Esophagus (tissue), 2 donors: ENCODE measurements around the gene ABCA7. TPM values are rescaled to one million over a fixed set of nuclear protein-coding genes. Genes with fewer than 3 reads are reported as not detected.
"Not testable (repeated sequence)": the region's sequence is repeated elsewhere in the genome, so short reads cannot be mapped to it uniquely, and the experiment has no call there.

ENCODE experiments used
- H3K27ac ChIP-seq, 2 donors: one replicate each; pipeline ENCODE4 v1.5.1; 2013; ENCODE audit warnings: low read depth in 2 of 2, mild to moderate bottlenecking in 2 of 2, inconsistent platforms in 1 of 2, low read length in 1 of 2, moderate library complexity in 1 of 2
- H3K27me3 ChIP-seq, 2 donors: one replicate each; pipeline ENCODE4 v1.6.1; 2013; ENCODE audit warnings: low read length in 2 of 2, control low read depth in 1 of 2, mild to moderate bottlenecking in 1 of 2; ENCODE audit not compliant: insufficient read depth in 2 of 2, control insufficient read depth in 1 of 2
- H3K36me3 ChIP-seq, 2 donors: one replicate each; pipeline ENCODE4 v1.6.1; 2013; ENCODE audit warnings: low read length in 1 of 2; ENCODE audit not compliant: control insufficient read depth in 2 of 2, insufficient read depth in 2 of 2
- H3K4me1 ChIP-seq, 2 donors: one replicate each; pipeline ENCODE4 v1.6.1; 2013; ENCODE audit warnings: low read length in 1 of 2; ENCODE audit not compliant: control insufficient read depth in 2 of 2, insufficient read depth in 2 of 2
- H3K4me3 ChIP-seq, 2 donors: one replicate each; pipeline ENCODE4 v1.5.1; 2013; ENCODE audit warnings: low read length in 2 of 2, mild to moderate bottlenecking in 2 of 2, low read depth in 1 of 2, moderate library complexity in 1 of 2
- H3K9me3 ChIP-seq, 2 donors: one replicate each; pipeline ENCODE4 v1.6.1; 2013; ENCODE audit warnings: mild to moderate bottlenecking in 2 of 2, low read depth in 1 of 2, low read length in 1 of 2, moderate library complexity in 1 of 2; ENCODE audit not compliant: control insufficient read depth in 2 of 2, insufficient read depth in 1 of 2
- WGBS, 2 donors: extraction: QIAGEN DNeasy Blood & Tissue Kit; methylation state at CpG; one replicate each; pipeline ENCODE4 v1.1.7; 2013; 5-methylcytosine and 5-hydroxymethylcytosine counted together
- polyA plus RNA-seq, 2 donors: library from polyadenylated mRNA; stranded (reverse); fragments of 200-250 nt; gene quantifications; one replicate each; pipeline ENCODE4 v1.2.3, GENCODE V29; 2013
- donor health status: healthy with polysubstance abuse.
- donor health status: Bipolar disorder and iron deficiency.

The ABCA7 gene
- polyA plus RNA-seq, 2 donors, result 11.4 to 26.4 TPM

DNA sequence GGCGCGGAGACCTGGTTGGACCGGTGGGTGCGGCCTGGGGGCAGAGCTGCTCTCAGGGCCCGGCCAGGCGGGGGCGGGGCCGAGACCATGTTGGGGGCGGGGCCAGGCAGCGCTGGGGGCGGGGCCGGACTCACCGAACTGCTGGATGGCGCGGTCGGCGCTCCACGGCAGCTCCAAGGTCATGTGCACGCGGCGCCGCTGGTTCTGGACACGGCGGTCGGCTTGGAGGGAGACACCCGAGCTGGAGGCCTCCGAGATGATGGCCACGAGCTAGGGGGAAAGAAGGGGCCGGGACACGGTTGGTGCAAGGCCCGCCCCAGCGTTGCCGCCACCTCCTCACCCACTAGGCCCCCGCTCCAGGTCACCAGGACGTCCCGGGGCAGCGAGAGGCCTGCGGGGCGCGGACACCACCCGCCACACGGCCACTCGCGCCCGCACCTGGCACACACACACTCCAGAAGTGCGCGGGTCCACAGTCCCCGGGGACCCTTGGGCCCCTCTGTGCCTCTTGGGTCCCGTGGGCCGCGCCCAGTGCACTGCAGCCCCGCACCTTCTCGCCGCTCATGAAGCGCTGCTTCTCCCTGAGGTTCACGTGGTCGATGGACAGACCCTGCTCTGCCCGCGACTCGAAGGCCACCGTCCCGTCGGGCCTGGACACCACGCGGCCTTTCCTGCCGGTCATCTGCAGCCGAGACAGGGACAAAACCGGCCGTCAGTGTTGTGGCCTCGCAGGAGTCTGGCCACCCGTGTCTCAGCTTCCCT is 72.5 kb downstream of the ABCA7 start:
- no peaks in the 10 kb centered on the region for H3K27me3 ChIP-seq
- H3K4me1 ChIP-seq, result peaks cover 6 to 37% of the 10 kb centered on the region in 2 donors
- peaks cover 13 to 70% of the 10 kb centered on the region in 2 donors for H3K36me3 ChIP-seq
- H3K27ac ChIP-seq, result peak overlapping the region; percentile 67 to 81
- H3K9me3 ChIP-seq, result no peaks in the 10 kb centered on the region
- no peak overlapping the region for H3K4me3 ChIP-seq
- WGBS, 2 donors, result 57 to 64% methylated on average over 58 to 71 of the region's 71 CpGs

DNA sequence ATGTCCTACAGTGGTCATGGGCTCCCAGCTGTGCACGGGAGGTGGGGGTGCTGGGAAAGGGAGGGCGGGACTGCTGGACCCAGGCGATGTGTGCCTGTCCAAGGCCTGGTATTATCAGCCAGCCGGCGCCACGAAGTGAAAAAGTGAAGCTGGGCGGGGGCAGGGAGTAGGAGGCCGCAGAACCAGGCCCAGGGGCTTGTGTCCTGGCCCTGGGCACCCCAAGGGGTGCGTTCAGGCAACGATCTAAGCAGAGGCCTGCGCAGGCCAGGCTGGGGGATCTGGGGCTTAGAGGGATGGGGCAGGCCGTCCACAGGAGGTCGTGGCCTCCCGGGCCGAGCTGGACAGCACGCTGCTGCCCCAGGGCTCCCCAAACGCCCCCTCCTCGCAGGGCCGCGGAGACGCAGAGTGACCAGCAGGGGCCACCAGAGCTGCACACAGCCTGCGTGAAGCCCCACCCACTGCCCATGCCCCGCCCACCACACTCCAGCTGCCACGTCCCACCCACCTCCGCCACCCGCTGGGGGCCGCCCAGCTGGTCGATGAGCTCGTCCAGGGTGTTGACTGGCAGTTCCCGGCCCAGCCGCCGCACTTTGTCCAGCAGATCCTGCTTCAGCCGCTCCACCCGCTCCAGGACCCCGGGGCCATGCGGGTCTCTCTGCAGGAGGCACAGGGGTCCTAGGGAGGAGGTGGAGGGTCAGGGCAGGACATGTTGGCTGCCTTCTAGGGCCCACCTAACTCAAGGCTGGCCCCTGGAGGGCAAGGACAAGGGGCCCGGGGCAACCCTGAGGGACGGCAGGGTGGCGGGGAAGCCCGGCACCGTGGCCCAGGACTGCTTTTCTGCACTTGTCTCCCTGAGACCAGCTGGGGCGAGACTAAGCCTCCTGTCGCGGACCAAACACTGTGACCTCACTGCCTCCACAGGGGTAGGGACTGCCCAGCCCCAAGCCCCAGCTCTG is 73.4 kb downstream of the ABCA7 start:
- H3K27me3 ChIP-seq, result no peaks in the 10 kb centered on the region
- H3K36me3 ChIP-seq, result peaks cover 14 to 72% of the 10 kb centered on the region in 2 donors
- peak overlapping the region; percentile 66 to 83 for H3K27ac ChIP-seq
- H3K9me3 ChIP-seq, result no peaks in the 10 kb centered on the region
- WGBS, 2 donors, result 30 to 37% methylated on average over 31 to 44 of the region's 44 CpGs
- no peak overlapping the region for H3K4me3 ChIP-seq
- peaks cover 6 to 43% of the 10 kb centered on the region in 2 donors for H3K4me1 ChIP-seq

DNA sequence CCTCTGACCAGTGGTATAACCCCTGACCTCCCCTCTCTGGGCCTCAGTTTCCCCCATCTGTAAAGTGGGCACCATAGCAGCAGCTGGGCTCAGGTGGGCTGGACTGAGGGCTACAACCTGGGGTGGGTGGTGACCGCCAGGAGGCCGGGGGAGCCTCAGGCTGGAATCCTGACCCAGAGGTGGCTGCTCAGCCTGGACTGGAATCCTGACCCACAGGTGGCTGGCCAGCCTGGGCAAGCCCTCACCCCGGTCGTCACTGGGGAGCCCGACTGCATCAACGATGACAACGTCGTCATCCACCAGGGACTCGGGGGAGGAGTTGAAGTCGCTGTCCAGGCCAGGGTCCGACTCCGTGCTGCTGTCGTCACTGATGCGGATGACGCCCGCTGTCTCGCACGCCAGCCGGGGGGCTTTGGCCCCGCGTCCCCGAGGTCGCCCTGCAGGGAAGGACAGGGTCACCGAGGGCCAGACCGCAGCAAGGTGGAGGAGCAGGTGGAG is 74.1 kb downstream of the ABCA7 start:
- Histone ChIP-seq H3K9me3 (no peaks in the 10 kb centered on the region), H3K4me1 (peaks cover 6 to 45% of the 10 kb centered on the region in 2 donors), H3K36me3 (peaks cover 14 to 69% of the 10 kb centered on the region in 2 donors), H3K27me3 (no peaks in the 10 kb centered on the region), H3K27ac (peak overlapping the region; percentile 62 to 83), H3K4me3 (no peak overlapping the region)
- WGBS, 2 donors, result 84 to 87% methylated on average over 25 of the region's 25 CpGs

DNA sequence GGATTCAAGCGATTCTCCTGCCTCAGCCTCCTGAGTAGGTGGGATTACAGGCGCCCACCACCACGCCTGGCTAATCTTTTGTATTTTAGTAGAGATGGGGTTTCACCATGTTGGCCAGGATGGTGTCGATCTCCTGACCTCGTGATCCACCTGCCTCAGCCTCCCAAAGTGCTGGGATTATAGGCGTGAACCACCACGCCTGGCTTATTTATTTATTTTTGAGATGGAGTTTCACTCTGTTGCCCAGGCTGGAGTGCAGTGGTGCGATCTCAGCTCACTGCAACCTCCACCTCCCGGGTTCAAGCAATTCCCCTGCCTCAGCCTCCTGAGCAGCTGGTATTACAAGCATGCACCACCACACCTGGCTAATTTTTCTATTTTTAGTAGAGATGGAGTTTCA is 74.8 kb downstream of the ABCA7 start:
- peaks cover 6 to 47% of the 10 kb centered on the region in 2 donors for H3K4me1 ChIP-seq
- not testable (repeated sequence) for H3K9me3 ChIP-seq, H3K27me3 ChIP-seq, H3K27ac ChIP-seq, H3K4me3 ChIP-seq
- peaks cover 17 to 69% of the 10 kb centered on the region in 2 donors for H3K36me3 ChIP-seq
- 87 to 89% methylated on average over 9 of the region's 9 CpGs for WGBS, 2 donors

Other genes with a start within 250 kb of the ABCA7 start
- 10 to 100 TPM; 90.6 to 98.3 TPM for gene PTBP1, start 242.7 kb upstream of the ABCA7 start, polyA plus RNA-seq
- not detected for gene PLPPR3, start 218.2 kb upstream of the ABCA7 start, polyA plus RNA-seq
- not detected for gene AZU1, start 212.3 kb upstream of the ABCA7 start, polyA plus RNA-seq
- not detected for gene PRTN3, start 199.1 kb upstream of the ABCA7 start, polyA plus RNA-seq
- under 1 TPM; 0.24 to 0.68 TPM for gene ELANE, start 187.8 kb upstream of the ABCA7 start, polyA plus RNA-seq
- gene CFD, start 180.4 kb upstream of the ABCA7 start, polyA plus RNA-seq, result 10 to 100 TPM; 32.6 to 95.2 TPM
- 10 to 100 TPM; 33.0 to 46.2 TPM for gene MED16, start 146.9 kb upstream of the ABCA7 start, polyA plus RNA-seq
- gene RNU6-9, start 146.6 kb upstream of the ABCA7 start, polyA plus RNA-seq, result not detected
- 10 to 100 TPM; 66.1 to 84.8 TPM for gene R3HDM4, start 126.9 kb upstream of the ABCA7 start, polyA plus RNA-seq
- under 1 TPM in 1 of 2 donors, not detected in 1; 0.01 TPM for gene KISS1R, start 122.8 kb upstream of the ABCA7 start, polyA plus RNA-seq
- gene ARID3A, start 114.1 kb upstream of the ABCA7 start, polyA plus RNA-seq, result 1 to 10 TPM; 1.3 to 5.2 TPM
- 10 to 100 TPM; 36.2 to 44.8 TPM for gene WDR18, start 55.8 kb upstream of the ABCA7 start, polyA plus RNA-seq
- under 1 TPM; 0.01 to 0.04 TPM for gene GRIN3B, start 39.7 kb upstream of the ABCA7 start, polyA plus RNA-seq
- gene TMEM259, start 19.0 kb upstream of the ABCA7 start, polyA plus RNA-seq, result 100 to 1,000 TPM; 142 to 238 TPM
- gene RNU6-2, start 18.6 kb upstream of the ABCA7 start, polyA plus RNA-seq, result not detected
- gene CNN2, start 13.5 kb upstream of the ABCA7 start, polyA plus RNA-seq, result 100 to 1,000 TPM in 1 of 2 donors, 10 to 100 TPM in 1; 84.4 to 106 TPM
- 10 to 100 TPM in 1 of 2 donors, 1 to 10 TPM in 1; 8.9 to 17.7 TPM for gene ARHGAP45, start 27.1 kb downstream of the ABCA7 start, polyA plus RNA-seq
- gene POLR2E, start 55.3 kb downstream of the ABCA7 start, polyA plus RNA-seq, result 100 to 1,000 TPM in 1 of 2 donors, 10 to 100 TPM in 1; 77.9 to 162 TPM
- 100 to 1,000 TPM; 271 to 294 TPM for gene GPX4, start 63.9 kb downstream of the ABCA7 start, polyA plus RNA-seq
- gene SBNO2, start 134.2 kb downstream of the ABCA7 start, polyA plus RNA-seq, result 10 to 100 TPM; 43.1 to 56.5 TPM
- gene STK11, start 165.7 kb downstream of the ABCA7 start, polyA plus RNA-seq, result 10 to 100 TPM; 38.8 to 61.4 TPM
- gene CBARP, start 197.9 kb downstream of the ABCA7 start, polyA plus RNA-seq, result 1 to 10 TPM in 1 of 2 donors, under 1 TPM in 1; 0.95 to 1.3 TPM
- gene ATP5F1D, start 201.6 kb downstream of the ABCA7 start, polyA plus RNA-seq, result 100 to 1,000 TPM; 234 to 289 TPM
- 10 to 100 TPM; 36.4 to 38.7 TPM for gene MIDN, start 208.5 kb downstream of the ABCA7 start, polyA plus RNA-seq
- 100 to 1,000 TPM; 231 to 265 TPM for gene CIRBP, start 229.2 kb downstream of the ABCA7 start, polyA plus RNA-seq
- 10 to 100 TPM; 45.8 to 46.7 TPM for gene FAM174C, start 235.4 kb downstream of the ABCA7 start, polyA plus RNA-seq
- gene EFNA2, start 245.8 kb downstream of the ABCA7 start, polyA plus RNA-seq, result under 1 TPM; 0.18 to 0.39 TPM